ENCODE results near the gene OR2T6.
"Not testable (repeated sequence)": the region's sequence is repeated elsewhere in the genome, so short reads cannot be mapped to it uniquely, and the experiment has no call there.

OR2T6 gene

GRCh38 chr1:248375446-248375845 lies at the start of gene OR2T6:
TSS of gene OR2T6 (plus strand) at chr1:248375746. CDS start at chr1:248387609, 11,863 bp downstream.
- no peak for DNase-seq (ENCODE audit: low spot score)

- DNase-seq (ENCODE audit: low spot score), result no peak
Observed at GRCh38 chr1:248343451-248343850, 32.1 kb upstream of the OR2T6 start.

DNA sequence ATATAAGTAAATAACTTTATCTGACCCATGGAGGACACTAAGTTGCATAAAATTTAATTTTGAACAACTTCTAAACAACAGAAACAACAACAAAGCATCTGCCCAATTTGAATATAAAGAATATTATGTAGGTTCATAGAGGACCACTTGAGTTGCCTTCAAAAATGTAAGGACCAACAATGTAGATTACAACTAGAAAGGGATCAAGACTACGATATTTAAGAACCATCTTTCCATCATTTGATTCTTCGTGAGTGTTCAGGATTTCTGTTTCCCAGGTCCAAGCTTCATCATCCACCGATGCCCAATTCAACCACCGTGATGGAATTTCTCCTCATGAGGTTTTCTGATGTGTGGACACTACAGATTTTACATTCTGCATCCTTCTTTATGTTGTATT lies 27.1 kb upstream of the OR2T6 start, which contains the start of gene OR14C36:
Gene OR14C36, plus strand, starts transcription at position 301 of the 400 bp plus-strand sequence. Its CDS starts 0 bp downstream, at position 301.
- no peak for DNase-seq (ENCODE audit: low spot score)

- DNase-seq (ENCODE audit: low spot score), result no peak
Observed at GRCh38 chr1:248359415-248359814, 16.1 kb upstream of the OR2T6 start.

- no peak for DNase-seq (ENCODE audit: low spot score)
Observed at GRCh38 chr1:248361121-248361715, 14.3 kb upstream of the OR2T6 start, which contains the start of gene OR2T4. TSS of gene OR2T4 (plus strand) at chr1:248361665. CDS start at chr1:248361665, 0 bp downstream.

DNA sequence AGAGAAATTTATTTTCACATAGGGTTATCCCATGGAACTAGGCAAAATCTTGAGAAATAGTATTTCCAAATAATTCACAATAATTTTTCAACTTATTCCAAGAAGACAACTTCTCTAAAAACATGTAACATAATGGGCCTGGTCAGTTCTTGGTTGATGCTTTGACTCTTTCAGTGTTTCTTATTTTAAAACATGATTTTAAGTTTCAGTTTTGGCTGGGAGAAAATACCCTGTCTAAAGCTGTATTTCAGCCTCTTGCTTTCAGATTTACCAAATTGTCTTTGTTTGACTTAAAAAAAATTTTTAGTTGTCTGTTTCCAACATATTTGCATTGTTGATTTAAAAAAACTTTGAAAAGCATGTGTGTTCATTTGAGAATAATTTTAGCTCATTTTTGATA lies 8.9 kb upstream of the OR2T6 start:
- DNase-seq (ENCODE audit: low spot score), result no peak

DNA sequence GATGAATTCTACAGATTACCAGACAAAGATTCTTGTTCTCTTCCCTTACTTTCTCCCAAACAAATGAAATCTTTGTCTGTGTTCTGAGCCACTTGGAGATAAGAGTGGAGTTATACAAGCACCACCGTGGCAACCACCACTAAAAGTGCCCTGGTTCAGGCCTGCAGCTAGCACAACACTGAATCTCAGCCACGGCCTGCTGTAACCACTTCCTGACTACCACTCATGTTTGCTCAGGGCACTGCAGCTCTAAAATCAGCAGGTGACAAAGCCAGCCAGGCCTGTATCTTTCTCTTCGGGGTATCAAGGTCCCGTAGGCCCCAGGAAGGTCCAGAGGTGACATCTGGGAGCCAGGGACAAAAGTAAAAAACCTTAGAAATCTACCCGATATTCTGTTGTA lies 3.2 kb upstream of the OR2T6 start:
- no peak for DNase-seq (ENCODE audit: low spot score)

DNA sequence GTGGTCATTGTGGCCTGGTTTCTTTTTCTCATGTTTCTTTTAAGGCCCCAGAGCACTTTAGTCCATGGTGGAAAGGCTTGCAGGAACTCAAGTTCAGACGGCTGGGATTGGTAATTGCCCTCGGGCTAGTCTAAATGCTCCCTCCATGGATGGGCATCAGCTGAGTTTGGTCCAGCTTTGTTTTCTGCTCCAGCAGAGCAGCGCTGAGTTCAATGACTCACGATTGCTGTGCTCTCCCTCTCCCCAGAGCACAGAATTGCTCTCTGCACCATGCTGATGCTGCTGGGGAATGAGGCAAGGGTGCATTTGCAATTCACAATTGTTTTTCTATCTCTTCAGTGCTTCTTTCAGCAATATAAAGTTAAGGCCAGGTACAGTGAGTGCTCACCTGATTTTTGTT lies 1.8 kb upstream of the OR2T6 start:
- no peak for DNase-seq (ENCODE audit: low spot score)

DNA sequence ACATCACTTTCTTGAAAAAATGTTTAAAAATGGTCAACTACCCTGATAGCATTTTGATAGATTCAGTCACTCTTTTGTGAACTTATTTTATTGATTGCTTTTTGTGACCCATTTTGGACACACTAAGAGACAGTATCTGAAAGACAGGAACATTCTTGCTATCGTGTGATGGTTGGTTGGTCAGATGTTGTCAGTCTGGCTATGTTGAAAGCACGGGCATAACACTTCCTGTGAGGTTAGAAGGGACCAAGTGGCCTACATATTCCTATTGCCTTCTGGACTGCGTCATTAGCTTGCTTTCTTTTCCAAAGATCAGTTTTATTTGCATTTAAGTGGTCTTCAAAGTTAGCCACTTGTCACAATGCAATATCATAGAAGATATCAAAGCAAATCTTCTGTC lies 1.4 kb downstream of the OR2T6 start:
- no peak for DNase-seq (ENCODE audit: low spot score)

GRCh38 chr1:248380854-248381253 lies 5.3 kb downstream of the OR2T6 start:
- no peak for DNase-seq (ENCODE audit: low spot score)

GRCh38 chr1:248388426-248388825 lies 12.9 kb downstream of the OR2T6 start:
- no peak for DNase-seq (ENCODE audit: low spot score)

GRCh38 chr1:248393050-248393449 lies 17.5 kb downstream of the OR2T6 start:
- no peak for DNase-seq (ENCODE audit: low spot score)

DNA sequence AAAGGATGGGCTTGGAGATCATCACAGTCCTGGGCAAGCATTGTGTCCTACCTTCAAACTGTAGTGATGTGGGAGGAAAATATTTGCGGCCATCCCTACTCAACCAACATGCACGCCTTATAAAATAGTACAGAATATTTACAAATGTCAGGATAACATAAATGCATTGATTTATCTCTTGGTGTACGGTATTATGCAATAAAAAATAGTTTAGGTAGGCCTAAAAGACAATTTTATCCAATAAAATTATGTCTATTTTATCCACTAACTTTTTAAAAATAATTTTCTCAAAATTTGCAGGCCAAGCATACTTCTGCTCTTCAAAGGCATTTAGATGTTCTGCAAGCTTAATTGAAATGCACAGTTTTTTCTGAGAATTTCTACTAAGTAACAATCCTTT lies 27.2 kb downstream of the OR2T6 start, which contains the start of gene OR2T1:
Gene OR2T1, plus strand, starts transcription at position 301 of the 400 bp plus-strand sequence. CDS start 3,100 bp downstream, outside the sequence.
- no peak for DNase-seq (ENCODE audit: low spot score)

GRCh38 chr1:248404024-248404423 lies 28.5 kb downstream of the OR2T6 start:
- DNase-seq (ENCODE audit: low spot score), result peak; percentile 21

DNA sequence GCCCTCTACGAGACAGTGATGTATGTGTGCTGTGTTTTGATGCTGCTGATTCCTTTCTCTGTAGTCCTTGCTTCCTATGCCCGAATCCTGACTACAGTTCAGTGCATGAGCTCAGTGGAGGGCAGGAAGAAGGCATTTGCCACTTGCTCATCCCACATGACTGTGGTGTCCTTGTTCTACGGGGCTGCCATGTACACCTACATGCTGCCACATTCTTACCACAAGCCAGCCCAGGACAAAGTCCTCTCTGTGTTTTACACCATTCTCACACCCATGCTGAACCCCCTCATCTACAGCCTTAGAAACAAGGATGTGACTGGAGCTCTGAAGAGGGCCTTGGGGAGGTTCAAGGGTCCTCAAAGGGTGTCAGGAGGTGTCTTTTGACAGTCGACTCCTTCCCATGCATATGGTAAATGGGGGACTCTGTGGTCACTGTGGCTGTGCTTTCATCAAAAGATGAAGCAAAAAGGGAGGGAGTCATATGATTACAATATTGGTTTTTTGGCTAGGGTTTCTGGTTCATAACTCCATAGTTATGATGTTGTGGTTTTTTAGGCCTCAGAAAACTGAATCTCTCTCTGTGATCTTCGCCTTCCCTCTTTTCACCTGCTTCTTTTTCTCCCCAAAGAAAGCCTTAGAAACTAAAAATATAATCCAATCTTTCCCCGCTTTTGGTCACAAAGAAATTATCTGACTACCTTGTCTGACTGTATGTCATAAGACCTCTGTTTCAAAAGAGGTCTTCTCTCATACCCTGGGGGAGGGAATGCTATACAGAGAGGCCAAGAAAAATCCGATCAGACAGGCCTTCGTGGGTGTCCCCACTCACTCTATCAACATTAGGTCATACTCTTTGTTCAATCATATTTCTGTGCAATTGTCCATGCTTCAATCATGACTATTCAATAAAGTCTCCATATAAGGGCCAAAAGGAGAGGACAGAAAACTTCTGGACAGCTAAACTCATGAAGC lies 31.5 kb downstream of the OR2T6 start:
- peak; percentile 31 for DNase-seq (ENCODE audit: low spot score)

DNA sequence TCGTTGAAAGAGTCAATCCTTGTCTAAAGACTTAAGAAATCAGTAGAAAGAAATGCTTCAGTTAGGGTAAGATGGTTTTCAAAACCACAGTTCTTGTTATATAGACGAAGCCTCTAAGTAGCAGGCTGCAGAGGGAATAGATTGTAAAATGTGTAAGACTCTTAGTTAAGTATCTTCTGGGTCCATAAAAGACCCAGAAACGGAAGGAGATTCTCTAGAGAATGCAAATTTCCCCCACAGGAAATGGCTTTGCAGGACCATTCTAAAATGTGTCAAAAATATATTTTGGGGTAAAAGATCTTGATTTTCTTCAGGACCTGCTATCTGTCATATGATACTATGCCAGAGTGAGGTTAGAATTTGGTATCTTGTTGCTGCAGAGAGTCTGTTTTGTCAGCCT lies 40.7 kb downstream of the OR2T6 start:
- DNase-seq (ENCODE audit: low spot score), result no peak

- DNase-seq (ENCODE audit: low spot score), result no peak
Observed at GRCh38 chr1:248417854-248418253, 42.3 kb downstream of the OR2T6 start.

DNA sequence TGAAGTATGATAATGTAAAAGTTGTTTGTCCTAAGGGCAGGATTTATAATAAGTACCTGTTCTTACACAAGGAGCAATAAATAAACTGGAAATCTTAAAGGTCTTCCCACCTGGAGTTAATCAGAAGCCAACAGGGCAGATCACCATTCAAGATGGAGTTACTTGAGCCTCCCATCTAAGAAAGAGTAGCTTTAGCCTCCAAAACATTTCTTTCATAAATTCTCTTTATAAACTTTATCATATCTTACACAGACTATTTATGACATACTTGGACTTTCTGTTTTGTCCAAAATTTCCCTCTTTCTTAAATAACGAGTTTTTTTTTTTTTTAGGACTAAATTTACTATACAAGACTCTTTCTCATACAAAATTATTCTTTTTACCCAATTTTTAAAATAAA lies 45.8 kb downstream of the OR2T6 start:
- DNase-seq (ENCODE audit: low spot score), result no peak

DNA sequence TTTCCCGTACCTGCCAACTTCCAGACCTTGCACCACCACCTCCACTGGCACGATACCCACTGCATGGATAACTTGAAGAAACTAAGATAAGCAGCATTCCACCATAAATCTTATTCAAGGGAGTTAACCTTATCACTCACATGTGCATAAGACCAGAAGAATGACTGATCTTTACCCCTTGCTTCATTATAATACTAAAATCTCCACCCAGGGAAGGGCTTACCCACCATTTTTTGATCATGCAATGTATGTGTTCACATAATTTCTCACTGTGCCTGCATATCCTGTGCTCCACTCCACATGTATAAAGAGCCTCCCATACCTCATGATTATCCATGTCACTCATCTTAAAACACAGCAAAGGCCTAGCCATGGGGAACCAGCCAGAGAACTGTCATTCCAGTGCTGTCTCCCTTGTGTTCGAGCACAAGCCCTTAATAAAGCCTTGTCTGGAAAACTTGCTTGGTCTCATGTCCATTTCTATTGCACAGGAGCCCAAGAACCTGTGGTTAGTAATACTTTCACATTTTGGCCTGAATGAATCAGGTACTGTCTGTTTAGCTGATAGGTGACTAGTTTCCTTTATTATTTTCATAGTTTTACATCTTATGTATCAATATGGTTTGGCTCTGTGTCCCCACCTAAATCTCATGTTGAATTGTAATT lies 52.1 kb downstream of the OR2T6 start:
- not testable (repeated sequence) for DNase-seq (ENCODE audit: low spot score)

DNA sequence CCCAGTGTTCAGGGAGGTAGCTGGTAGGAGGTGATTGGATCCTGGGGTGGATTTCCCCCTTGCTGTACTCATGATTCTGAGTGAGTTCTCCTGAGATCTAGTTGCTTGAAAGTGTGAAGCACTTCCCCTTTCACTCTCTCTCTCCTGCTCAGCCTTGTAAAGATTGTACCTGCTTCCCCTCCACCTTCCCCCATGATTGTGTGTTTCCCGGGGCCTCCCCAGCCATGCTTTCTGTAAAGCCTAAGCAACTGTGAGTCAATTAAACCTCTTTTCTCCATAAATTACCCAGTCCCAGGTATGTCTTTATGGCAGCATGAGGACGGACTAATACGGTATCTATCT lies 52.6 kb downstream of the OR2T6 start:
- not testable (repeated sequence) for DNase-seq (ENCODE audit: low spot score)

DNA sequence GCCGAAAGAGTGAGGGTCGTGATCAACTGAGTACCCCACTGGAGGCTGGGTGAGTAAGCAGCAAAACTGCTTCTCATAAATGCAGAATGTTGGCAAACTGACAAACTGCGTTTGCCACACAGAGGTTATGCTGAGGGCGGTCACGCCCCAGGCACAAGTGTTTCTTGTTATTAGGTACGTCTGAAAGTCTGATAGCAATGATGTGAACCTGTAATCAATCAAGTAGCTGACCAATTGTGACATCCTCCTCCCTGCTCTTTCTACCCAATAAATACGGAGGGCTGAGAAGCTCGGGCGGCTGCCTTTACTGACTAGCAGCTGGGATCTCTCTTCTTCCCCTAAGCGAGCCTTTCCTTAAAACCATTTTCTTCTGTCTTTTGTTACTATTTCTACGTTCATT lies 56.1 kb downstream of the OR2T6 start:
- not testable (repeated sequence) for DNase-seq (ENCODE audit: low spot score)

DNA sequence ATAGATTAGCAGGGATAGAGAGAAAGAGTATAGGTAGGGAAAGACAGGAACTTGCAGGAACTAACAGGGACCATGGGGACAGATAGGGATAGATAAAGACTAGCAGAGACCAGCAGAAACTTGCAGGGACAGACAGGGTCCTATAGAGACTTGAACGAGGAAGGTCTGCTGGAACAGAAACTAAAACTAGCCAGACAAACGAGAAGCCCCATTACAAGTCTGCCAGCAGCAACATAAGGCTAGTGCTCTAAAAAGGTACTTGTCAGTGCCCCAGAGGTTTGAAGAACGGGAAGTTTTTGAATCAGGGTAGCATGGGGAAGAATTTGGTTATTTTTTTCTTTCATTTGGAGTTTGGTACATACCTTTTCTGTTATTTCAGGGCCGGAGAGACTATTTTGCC lies 56.7 kb downstream of the OR2T6 start:
- DNase-seq (ENCODE audit: low spot score), result not testable (repeated sequence)

Data from SW480 (cell line).